GM19035 (cell line): ENCODE results near the gene TMEM141.

ENCODE experiments used
- ATAC-seq: cut with Tn5 transposase; IDR thresholded peaks from one replicate; pipeline ENCODE4 v1.9.1; 2021; ENCODE audit not compliant: unreplicated experiment

TMEM141 gene

DNA sequence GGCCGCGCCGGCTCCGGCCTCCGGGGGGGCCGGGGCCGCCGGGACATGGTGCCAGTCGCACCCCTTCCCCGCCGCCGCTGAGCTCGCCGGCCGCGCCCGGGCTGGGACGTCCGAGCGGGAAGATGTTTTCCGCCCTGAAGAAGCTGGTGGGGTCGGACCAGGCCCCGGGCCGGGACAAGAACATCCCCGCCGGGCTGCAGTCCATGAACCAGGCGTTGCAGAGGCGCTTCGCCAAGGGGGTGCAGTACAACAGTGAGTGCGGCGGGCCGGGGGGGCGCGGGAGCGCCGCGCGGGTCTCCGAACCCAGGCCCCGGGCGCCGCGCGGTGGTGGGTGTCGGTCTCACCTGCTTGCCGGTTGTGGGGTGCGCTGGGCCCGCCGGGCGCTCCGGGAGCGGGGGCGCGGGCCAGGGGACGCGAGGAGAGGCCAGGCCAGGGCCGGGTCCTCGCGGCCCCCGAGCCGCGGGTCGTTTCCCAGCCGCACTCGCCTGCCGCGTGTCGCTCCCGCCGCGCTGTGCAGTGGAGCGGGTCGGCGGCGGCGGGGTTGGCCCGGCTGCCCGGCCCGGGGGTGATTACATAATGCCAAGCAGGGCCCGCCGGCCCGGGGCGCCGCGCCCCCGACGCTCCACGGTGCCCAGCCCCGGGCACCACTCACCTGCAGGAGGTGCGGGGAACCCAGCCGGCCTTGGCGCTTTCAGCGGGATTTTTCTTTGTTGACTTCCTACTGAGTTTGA is 17.1 kb downstream of the TMEM141 start:
- peak; percentile 39 for ATAC-seq

DNA sequence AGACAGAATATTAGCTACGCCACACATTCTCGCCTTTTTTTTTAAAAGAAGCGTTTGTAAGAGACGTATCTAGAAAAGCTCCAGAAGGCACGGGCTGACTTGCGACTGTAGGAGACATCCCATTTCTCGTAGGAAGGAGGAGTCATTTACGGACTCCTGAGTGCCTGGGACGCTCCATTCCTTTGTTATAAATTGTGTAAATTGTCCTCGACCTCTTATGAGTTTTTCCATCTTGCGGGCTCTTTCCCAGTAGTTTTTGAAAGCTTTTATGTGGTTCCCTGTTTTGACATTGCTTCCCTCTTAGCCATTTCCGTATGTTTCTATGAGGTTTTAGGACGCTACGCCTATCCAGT is 17.6 kb downstream of the TMEM141 start:
- ATAC-seq = no peak

DNA sequence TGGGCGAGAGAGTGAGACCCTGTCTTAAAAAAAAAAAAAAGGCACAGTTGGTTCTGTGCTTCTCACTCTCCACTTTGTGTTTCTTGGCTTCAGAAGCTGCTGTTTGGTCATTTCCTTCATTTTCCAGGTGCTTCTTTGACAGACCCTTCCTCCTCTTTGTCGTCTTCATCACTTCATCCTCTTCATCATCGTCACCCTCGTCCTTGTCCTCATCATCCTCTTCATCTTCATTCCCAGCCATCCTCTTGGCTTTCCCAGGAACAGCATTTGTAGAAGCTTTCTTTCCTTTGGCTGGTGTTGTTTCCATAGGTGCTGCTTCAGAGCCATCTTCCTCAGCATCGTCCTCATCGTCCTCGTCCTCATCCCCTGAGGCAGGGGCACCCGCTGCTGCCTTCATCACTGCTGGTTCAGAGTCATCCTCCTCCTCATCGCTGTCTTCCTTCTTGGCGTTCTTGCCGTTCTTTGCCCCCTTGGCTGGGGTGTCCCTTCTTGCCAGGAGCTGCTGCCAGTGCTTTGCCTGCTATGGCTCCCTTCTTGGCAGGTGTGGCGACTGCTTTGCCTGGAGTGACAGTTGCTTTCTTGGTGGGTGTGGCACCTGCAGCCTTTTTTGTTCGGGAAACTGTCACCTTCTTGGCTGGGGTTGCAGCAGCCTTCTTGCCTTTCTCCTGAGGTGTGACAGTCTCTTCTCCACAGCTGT is 23.7 kb downstream of the TMEM141 start:
- ATAC-seq = no peak

DNA sequence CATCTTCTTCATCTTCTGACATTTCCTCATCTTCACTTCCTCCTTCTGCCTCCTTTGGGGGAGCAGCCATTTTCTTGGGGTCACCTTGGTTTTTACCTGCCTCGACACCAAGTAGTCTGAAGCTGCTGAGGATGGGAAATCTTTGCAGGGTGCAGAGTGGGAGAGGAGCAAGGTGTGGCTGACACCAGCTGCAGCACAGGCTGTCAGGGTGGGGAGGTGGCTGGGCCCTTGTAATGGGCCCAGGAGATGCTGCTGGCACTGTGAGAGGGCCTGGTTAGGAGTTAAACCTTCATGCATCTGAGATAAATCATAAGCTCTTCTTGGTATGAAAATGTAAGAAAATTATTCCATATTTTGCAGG is 24.3 kb downstream of the TMEM141 start:
- ATAC-seq = no peak

DNA sequence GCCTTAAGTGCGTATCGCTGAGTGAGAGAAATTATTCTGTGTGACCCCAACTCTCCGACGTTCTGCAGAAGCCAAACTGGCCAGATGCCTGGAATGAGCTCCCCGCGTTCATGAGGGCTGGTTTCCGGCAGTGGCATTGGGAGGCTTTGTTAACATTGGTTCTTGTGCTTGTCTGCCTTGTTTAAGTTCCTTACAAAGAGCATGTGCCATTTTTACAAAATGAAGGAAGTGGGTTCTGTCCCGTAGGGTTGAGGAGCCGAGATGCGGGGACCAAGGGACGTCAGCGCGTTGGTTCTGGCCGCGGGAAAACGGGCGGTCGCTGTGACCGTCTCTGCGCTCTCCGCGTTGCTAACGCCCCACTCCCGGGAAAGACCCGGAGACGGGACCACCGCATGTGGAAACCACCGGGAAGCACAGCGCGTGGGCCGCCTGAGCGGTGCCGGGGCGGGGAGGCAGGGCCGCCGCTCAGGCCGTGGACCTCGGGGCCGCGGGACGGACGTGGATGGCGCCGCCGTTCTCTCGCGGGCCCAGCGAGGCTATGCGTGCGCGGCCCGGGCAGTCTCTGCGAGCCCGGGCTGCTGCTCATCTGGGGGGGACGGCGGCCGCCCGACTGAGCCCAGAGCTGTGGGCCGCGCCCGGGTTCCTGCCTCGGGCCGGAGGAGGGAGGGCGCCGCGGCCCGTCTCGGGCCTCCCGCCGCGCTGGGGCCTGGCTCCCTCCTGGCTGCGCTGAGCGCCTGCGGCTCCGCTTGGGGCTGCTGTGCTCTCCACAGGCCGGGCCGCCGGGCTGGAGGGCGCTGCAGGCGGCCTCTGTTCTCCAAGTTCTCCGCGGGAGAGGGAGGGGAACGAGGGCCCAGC is 30.1 kb downstream of the TMEM141 start:
- ATAC-seq = no peak

DNA sequence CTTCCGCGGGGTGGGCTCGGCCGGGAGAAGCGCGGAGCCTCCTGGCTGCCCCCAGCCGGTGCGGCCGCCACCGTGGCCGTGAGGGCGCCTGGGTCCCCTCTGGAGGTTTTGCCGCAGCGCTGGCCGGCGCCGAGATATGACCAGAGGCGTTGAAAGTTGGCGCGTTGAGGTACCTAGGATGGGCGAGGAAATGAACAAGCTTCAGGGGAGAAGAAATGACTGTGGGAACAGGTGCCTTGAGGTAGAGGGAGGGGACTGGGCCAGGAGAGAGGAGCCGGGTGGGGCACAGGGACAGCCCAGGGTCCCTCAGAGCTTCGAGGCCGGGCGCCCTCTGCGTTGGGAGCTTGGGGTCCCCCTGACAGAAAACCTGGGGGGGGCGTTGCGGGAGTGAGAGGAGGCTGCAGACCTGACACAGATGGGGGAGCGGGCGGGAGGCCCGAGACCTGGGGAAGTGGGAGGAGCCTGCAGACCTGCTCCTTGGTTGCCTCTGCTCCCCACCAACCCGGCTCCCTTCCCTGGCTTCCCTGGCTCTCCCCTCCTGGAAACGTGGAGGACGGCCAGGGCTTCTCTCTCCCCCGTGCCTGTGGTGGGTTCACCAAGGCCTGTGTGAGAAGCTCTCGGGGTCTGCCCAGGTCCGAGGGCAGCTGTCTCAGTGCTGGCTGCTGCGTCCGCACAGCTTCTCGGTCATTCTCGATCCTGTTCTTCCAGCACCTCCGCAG is 30.8 kb downstream of the TMEM141 start:
- ATAC-seq = no peak

DNA sequence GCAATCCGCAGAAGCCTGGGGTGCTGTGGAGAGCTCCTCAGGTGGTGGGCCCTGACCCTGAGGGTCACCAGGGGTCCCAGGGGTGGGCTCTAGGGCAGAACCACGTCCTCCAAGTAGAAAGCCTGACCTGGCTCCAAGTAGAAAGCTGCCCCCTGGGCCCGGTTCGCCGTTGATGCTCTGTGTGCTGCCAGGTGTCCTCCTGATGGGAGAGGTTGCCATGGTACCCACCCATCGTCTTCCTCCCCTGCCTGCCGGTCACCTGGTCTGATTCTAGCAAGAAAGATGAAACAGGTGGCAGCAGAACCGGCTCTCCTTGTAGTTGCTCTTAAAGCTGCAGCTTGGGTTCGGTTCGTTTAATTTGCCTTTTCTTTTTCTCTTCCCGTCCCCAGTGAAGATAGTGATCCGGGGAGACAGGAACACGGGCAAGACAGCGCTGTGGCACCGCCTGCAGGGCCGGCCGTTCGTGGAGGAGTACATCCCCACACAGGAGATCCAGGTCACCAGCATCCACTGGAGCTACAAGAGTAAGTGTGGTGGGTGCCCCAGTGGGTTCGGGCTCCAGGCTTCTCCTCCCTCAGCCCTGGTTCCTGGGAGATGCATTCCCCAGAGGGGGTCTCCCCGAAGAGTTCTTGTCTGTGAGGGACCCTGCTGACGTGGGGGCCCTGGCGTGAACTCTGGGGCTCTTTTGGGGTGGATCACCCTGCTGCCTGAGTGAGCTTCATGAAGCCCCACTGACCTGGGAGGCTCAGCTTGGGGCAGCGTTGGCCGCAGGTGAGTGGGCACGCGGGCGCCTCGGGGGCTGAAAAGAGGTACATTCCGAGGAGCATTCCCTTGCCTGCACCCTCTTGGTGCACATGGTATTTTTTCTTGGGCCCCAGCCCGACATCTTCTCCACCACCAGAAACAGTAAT is 32.2 kb downstream of the TMEM141 start:
- ATAC-seq = no peak

DNA sequence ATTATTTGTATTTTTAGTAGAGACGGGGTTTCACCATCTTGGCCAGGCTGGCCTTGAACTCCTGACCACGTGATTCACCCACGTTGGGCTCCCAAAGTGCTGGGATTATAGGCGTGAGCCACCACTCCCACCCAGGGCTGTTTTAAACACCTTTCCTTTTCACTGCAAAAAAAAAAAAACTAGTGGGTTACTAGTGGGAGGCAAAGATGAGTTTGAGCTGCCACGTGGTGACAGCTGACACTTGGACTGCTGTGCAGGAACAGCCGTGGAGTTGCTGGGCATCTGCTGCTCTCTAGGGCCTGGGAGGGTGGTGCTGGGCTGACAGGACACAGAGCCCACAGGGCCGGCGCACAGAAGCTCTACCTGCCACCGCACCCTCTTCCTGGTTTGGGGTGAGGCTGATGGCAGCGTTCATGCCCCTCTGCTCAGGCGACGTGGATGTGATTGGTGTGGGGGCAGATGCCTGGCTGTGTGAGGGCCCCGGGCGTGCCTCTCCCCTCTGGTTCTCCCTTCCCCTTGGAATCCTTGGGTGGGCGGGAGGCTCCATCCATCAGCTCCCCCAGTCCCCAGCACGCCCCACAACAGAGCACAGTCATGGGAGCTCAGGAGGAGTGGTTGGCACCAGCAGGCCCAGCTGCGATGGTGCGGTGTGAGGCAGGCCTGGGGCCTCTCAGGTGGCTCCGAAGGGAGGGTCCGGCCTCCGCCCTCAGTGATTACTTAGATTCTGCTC is 33.5 kb downstream of the TMEM141 start:
- ATAC-seq = no peak

DNA sequence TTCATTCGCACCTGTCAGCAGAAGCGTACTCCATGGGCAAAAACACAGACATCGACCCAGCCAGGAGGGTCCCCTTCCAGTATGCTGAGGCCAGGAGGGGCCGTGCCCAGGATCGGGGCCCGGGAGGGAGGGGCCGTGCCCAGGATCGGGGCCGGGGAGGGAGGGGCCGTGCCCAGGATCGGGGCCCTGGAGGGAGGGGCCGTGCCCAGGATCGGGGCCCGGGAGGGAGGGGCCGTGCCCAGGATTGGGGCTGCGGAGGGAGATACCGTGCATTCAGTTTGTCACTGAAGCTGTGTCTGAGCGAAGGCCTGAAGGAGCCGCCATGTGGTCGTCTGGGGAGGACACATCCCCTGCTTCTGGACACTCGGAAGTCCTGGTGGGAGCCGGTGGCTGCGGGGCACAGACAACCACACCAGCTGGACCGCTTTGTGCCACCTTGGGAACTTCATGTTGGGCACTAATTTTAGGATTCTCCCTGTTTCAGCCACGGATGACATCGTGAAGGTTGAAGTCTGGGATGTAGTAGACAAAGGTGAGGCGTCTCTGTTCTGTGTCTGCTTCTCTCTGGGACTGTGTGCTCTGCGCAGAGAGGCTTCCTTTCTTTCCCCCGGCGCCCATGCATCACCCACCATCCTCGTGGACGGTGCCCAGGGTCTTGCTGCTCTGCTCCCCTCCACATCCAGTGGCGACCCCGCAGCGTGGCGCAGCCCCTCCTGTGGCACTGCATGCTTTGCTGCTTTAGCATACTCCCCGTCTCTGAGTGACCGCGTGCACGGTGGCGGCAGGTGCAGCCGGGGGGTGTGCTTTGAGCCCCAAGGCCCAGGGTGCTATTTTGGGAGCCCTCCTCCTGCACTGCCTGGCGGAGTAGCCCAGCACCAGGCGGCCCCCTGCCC is 34.4 kb downstream of the TMEM141 start:
- no peak for ATAC-seq

DNA sequence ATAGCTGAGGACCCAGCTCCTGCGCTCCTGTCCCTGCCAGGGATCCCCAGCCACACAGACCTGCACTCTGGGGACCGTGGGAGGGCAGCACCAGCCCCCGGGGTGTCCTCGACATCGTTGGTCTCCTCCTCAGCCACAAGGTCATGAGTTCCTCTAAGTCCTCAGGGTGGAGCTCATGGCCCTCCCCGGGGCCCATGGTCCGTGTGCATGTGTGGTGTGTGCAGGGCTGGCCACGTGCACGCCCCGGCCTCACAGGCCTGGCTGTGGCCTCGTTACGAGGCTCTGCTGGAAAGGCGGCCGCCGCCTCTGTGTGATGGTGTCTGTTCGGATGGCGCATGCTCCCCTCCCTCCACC is 35.0 kb downstream of the TMEM141 start:
- ATAC-seq = no peak

DNA sequence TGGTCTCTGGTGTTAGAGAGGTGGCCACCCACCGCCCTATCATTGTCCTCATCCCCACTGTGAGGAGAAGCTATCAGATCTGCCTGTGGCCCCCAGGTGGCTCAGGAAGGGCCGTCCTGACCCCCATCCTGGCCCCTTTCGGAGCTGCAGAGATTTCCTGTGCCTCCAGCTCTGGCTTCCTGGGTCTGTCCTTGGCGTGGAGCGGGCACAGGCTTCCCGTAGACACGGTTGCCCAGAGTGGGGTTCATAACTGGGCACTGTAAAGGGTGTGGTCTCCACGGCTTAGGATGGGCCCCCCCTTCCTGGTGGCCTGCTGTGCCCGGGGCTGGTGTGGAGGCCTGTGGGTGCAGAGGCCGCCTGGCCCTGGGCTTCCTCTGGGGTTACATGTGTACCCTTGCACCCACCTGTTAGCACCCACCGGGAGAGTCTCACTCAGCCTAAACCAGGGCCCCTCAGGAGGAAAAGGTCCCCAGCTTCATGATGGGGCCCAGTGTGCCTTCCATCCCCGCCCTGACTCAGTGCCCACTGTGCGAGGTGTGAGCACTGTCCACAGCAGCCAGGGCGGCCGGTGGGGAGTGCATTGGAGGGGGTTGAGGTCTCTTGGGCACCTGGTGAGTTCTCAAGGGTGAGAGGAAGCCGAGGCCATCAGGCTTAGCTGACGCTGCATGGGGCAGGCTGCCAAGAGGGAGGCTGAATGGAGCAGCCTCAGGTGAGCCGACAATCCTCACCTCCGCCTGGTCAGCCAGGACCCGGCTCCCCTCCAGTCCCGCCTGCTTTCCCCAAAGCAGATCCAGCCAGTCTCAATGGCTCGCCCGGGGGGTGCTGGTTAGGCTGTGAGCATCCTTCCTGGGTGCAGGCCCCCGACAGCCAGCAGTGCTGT is 35.8 kb downstream of the TMEM141 start:
- ATAC-seq = no peak

DNA sequence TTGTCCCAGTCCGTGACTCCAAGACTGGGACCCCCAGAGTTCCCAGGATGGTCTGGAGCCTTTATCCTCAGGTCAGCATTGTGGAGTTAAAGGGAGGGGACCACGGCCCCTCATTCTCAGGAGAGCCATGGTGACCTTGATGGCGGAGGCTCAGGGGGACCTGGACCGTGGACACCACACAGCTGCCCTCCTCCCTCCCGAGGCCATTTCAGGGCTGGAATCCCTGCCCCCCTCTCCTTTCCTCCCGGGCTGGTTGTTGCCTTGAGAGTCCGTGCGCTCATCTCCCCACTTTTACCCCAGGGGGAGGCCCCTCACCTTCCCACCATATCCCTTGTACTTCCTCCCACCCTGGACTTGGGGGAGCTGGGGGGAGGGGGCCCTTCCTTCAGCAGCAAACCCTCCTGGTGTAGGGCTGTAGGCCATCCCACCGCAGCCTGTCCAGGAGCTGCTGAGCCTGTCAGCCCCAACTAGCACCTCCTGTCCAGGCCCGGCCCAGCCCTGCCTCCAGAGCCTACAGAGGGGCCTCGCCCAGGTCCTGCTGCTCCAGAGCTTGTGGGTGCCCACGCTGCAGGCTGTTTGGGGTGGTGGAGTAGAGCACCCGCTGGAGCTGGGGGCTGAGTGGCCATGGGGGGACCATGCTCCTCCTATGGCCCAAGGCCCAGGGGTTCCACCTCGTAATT is 36.8 kb downstream of the TMEM141 start:
- no peak for ATAC-seq

DNA sequence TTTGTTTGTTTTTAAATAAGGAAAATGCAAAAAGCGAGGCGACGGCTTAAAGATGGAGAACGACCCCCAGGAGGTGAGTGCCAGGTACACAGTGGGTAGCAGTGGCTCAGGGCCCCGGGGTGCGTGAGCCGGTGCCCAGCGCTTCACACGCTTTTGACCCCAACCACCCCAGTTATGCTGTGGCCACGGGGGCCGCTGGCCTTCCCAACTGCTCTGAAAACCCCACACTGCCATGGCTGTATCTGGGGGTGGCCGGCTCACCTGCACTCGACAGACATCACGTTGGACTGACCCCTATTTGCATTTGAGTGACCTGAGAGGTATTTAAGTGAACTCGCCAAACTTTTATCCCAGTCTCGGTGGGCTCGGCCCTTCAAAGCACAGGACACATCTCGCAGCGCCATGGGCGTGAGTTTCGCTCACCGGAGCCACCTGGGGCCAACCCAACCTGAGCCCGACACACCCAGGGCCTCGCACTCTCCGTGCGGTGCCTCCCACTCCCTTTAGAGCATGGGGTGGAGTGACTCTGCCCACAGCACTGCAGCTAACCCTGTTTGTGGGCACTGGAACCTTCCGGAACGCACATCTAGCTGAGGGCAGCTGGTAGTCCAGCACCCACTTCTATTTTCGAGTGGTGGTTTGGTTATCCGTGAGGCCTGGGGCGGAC is 37.5 kb downstream of the TMEM141 start:
- no peak for ATAC-seq

DNA sequence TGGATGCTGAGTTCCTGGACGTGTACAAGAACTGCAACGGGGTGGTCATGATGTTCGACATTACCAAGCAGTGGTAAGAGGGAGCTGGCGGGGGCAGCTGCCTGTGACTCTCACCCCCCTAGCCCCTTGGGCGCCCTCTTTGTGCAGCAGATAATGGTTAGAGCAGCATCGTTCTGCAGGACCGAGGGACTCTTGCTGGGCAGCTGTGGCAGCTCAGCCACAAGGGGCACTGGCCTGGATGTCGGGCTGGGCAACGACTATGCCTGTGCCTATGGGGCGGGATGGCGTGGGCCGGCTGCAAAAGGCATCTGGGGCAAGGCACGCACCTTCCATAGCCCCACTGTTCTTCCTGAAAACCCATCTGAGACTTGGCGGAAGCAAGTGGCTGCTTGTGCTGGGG is 38.3 kb downstream of the TMEM141 start:
- no peak for ATAC-seq

DNA sequence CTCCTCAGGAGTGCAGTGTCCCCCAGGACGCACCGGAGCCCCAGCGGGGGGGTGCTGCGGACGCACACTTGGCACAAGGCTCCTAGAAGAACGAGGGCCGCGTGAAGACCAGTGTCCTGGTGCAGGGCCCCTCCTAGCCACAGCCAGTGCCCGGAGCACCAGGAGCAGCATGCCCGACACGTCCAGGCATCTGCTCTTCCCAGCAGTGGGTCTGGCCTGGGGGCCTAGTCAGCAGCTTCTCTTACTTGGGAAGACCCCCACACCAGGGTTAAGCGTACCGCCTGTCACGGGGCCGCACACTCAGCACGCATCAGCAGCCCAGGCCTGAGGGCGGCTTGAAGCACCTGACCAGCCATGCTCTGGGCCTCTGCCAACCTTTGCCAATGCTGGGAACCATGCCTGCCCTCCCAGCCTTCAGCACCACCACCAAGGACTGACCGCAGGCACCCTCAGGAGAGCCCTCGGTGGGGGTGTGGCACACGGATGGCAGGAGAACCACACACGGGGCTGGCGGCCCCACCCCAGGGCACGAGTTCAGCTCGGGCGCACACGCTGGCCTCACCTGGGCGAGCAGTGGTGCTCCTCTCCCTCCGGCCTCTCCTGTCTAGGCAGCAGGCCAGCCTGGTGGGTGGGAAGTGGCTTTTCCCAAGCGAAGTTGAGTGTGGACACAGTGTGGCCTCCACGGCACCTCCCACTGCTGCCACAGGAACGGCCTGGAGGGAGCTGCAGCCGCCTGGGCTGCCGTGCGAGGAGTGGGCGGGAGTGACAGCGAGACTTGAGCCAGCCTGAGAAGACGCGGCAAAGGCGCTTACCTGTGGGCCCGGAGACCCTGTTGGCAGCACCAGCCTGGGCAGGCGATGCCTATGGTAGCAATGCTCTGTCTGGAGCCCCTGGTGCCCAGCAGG is 39.1 kb downstream of the TMEM141 start:
- ATAC-seq = no peak
